ENCODE data around the gene KRT40.

Gene KRT40

GRCh38 chr17:40997361-40997760, 13.2 kb upstream of the KRT40 start:
- no peak for DNase-seq (ENCODE audit: low read depth, low spot score)

GRCh38 chr17:40996829-40997228, 12.7 kb upstream of the KRT40 start:
- DNase-seq (ENCODE audit: low read depth, low spot score): no peak

GRCh38 chr17:40995116-40995515, 11.0 kb upstream of the KRT40 start:
- DNase-seq (ENCODE audit: low read depth, low spot score): no peak

GRCh38 chr17:40993839-40994238, 9.7 kb upstream of the KRT40 start, which contains the start of gene KRTAP3-3:
TSS of gene KRTAP3-3 (minus strand) at chr17:40994164. CDS start at chr17:40994097, 67 bp downstream.
- no peak for DNase-seq (ENCODE audit: low read depth, low spot score)

GRCh38 chr17:40993084-40993483, 9.0 kb upstream of the KRT40 start:
- no peak for DNase-seq (ENCODE audit: low read depth, low spot score)

GRCh38 chr17:40992666-40993065, 8.5 kb upstream of the KRT40 start:
- no peak for DNase-seq (ENCODE audit: low read depth, low spot score)

GRCh38 chr17:40986920-40987319, 2.8 kb upstream of the KRT40 start:
- no peak for DNase-seq (ENCODE audit: low read depth, low spot score)

- DNase-seq (ENCODE audit: low read depth, low spot score): no peak
Observed at GRCh38 chr17:40981115-40981514, 3.0 kb downstream of the KRT40 start.

GRCh38 chr17:40980596-40980995, 3.5 kb downstream of the KRT40 start:
- no peak for DNase-seq (ENCODE audit: low read depth, low spot score)

- DNase-seq (ENCODE audit: low read depth, low spot score): no peak
Observed at GRCh38 chr17:40980117-40980516, 4.0 kb downstream of the KRT40 start.

GRCh38 chr17:40978575-40979151, 5.5 kb downstream of the KRT40 start:
- DNase-seq (ENCODE audit: low read depth, low spot score): no peak

GRCh38 chr17:40975516-40975915, 8.6 kb downstream of the KRT40 start:
- no peak for DNase-seq (ENCODE audit: low read depth, low spot score)

- DNase-seq (ENCODE audit: low read depth, low spot score): no peak
Observed at GRCh38 chr17:40974366-40974765, 9.8 kb downstream of the KRT40 start.

- no peak for DNase-seq (ENCODE audit: low read depth, low spot score)
Observed at GRCh38 chr17:40967582-40967981, 16.5 kb downstream of the KRT40 start.

GRCh38 chr17:40966848-40967247, 17.3 kb downstream of the KRT40 start, which contains the start of gene KRT39:
TSS of gene KRT39 (minus strand) at chr17:40966948. CDS start at chr17:40966856, 92 bp downstream.
- DNase-seq (ENCODE audit: low read depth, low spot score): no peak

GRCh38 chr17:40963838-40964237, 20.3 kb downstream of the KRT40 start:
- DNase-seq (ENCODE audit: low read depth, low spot score): no peak

- no peak for DNase-seq (ENCODE audit: low read depth, low spot score)
Observed at GRCh38 chr17:40962059-40962561, 22.0 kb downstream of the KRT40 start.

GRCh38 chr17:40961591-40961990, 22.5 kb downstream of the KRT40 start:
- DNase-seq (ENCODE audit: low read depth, low spot score): no peak

- no peak for DNase-seq (ENCODE audit: low read depth, low spot score)
Observed at GRCh38 chr17:40960144-40960543, 24.0 kb downstream of the KRT40 start.

GRCh38 chr17:40958086-40958953, 25.8 kb downstream of the KRT40 start:
- DNase-seq (ENCODE audit: low read depth, low spot score): no peak

GRCh38 chr17:40956401-40957254, 27.5 kb downstream of the KRT40 start:
- no peak for DNase-seq (ENCODE audit: low read depth, low spot score)

GRCh38 chr17:40953881-40954280, 30.2 kb downstream of the KRT40 start:
- no peak for DNase-seq (ENCODE audit: low read depth, low spot score)
